HG02884 (cell line): ENCODE measurements around the gene PROM2.

Source experiments
- ATAC-seq: cut with Tn5 transposase; IDR thresholded peaks from one replicate; pipeline ENCODE4 v1.9.1; 2021; ENCODE audit warnings: mild to moderate bottlenecking, moderate library complexity; ENCODE audit not compliant: unreplicated experiment

Gene PROM2

DNA sequence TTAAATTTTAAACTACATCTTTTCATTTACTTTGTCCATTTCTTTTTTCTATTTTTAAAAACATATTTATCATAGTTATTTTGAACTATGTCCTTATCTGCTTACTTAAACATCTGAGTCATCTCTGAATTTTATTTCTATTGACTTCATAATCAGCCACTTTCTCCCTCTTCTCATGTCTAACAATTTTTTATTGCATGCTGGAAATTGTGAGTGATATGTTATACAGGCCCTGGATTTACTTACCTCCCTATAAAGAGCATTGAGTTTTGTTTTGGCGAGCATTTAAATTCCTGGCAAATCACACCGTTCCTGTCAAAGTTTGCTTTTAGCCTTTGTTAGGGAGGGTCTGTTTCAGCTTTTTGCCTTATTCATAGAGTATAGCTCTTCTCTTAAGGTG, 62.2 kb downstream of the PROM2 start:
- no peak for ATAC-seq

GRCh38 chr2:95337829-95338228, 63.6 kb downstream of the PROM2 start:
- ATAC-seq = no peak
